Measurements from ENCODE around the gene CELSR1.
A peak's percentile ranks its signal among the peaks of the same experiment; 100 is the strongest.

Gene CELSR1

DNA sequence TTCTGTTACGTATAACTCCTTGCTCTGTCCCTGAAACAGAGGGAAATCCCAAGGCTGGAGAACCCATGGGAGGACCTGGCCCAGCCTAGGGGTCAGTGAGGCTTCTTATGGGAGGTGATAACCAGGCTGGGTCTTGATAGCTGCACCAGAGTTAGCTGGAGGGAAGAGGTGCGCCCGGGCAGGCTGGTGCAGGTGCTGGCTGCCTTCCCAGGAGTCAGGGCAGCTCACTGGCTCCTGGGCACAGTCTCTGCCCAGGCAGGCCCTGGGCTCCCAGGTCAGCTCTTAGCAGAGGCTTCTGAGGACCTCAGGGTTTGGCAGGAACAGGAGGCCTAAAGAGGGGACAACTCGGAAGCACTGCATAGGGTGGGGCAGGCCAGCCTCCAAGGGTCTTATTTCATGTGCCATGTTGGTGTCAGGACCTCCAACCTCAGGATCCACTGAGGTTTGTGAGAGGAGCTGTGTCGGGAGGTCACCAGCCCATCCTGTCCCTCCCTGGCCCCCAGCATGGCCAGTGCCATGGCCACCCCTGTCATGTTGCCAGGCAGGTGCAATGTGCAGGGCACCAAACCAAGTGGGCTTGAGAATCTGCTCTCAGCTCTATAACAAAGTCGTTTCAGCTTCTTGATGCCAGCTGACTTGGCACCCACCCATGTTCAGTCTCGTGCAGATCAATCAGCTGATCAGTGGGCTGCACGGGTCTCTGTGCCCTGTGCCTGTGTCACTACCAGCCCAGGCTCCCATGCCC, 20.5 kb upstream of the CELSR1 start:
- DNase-seq (ENCODE audit: low read depth in 2 of 2): no peak

DNA sequence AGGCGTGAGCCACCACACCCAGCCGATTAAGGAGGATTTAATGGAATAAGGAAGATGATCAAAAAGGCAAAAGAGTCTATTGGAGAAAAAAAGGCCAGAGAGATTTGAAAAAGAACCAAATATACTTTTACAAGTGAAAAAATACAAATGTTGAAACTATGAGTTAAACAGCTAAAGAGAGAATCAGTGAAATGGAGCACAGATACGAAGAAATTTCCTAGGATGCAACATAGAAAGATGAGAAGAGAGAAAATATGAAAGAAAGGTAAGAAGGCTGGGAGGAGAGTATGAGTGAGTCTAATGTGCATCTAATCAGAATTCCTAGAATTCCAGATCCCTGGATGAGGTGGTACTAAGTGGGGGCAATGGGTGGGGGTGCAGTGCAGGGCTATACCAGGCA, 19.4 kb upstream of the CELSR1 start:
- no peak for DNase-seq (ENCODE audit: low read depth in 2 of 2)

DNA sequence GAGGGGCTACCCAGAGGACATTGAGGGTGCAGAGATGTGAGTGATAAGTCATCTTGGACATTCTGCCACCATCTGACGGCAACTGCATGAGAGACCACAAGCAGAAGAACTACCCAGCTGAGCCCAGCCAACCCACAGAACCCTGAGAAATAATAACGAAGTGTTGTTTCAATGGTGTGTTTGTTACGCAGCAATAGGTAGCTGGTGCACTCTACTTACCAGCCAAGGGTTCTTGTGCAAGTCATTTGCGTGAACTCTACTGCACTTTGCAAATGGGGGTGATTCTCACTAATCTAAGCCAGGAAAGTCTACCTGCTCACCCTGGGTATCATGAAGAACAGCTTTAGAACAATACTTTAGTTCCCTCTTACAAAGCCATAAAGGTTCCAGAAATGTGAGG, 15.8 kb upstream of the CELSR1 start:
- no peak for DNase-seq (ENCODE audit: low read depth in 2 of 2)

- no peak for DNase-seq (ENCODE audit: low read depth in 2 of 2)
These were observed 14.6 kb upstream of the CELSR1 start for GRCh38 chr22:46551996-46552395.

GRCh38 chr22:46551321-46551720, 13.9 kb upstream of the CELSR1 start:
- DNase-seq (ENCODE audit: low read depth in 2 of 2): no peak

- no peak for DNase-seq (ENCODE audit: low read depth in 2 of 2)
These were observed 12.7 kb upstream of the CELSR1 start for GRCh38 chr22:46549971-46550641.

DNA sequence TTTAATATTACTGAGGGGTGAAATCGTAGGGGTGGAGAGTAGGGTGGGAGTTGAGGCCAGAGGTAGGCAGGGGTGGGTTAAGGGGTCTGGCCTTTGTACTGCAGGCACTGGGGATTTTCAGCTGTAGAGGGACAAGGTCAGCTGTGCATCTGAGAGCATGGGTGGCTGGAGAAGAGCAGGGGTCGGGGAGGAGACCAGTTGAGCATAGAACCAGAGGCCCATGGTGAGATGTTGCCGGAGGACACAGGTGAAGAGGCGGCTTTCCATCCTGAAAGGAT, 12.1 kb upstream of the CELSR1 start:
- DNase-seq (ENCODE audit: low read depth in 2 of 2): no peak

DNA sequence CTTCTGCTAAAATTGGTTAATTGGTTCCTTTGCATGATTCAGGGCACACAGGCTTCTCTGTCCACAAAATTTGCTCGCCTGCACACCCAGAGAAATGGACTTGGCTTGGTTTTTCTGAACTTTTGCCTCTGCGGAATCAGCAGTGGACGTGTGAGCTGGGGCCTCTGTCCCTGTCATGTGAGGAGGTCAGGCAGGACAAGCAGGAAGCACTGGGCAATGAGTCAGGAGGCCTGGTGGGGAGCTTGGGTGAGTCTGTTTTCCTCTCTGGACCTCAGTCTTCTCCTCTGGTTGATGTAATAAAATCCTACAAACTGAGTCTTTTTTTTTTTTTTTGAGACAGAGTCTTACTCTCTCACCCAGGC, 10.4 kb upstream of the CELSR1 start:
- no peak for DNase-seq (ENCODE audit: low read depth in 2 of 2)

DNA sequence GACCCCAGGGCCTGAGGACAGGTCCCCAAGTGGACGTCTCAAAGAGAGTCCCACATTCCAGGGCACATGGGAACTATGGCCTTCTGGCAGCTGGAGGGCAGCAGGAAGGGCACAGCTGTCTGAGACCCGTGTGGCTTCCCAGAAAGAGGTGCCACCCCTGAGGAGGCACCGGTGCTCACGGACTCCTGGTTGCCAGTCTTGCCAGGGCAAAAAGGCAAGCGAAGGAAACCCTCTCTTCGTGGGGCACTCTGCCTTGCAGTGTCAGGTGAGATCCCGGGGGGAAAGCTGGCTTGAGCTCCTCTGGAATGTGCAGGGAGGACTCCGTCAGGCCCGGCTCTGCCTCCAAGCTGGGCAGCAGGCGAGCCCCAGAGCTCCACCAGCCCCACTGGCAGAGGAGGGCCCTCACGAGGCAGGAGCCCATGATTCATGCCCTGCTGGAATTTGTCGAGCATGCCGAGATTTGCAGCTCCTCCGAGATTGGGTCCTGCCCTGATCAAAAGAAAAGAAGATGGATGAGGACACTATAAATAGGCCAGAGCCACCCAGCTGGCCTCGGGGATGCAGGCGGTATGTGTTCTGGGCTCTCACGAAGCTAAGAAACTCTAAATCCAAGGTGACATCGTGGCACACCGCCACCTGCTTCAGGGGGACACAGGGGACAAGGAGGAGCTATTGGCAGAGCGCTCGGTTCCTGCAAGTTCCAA, 9.9 kb upstream of the CELSR1 start:
- DNase-seq (ENCODE audit: low read depth in 2 of 2): no peak

DNA sequence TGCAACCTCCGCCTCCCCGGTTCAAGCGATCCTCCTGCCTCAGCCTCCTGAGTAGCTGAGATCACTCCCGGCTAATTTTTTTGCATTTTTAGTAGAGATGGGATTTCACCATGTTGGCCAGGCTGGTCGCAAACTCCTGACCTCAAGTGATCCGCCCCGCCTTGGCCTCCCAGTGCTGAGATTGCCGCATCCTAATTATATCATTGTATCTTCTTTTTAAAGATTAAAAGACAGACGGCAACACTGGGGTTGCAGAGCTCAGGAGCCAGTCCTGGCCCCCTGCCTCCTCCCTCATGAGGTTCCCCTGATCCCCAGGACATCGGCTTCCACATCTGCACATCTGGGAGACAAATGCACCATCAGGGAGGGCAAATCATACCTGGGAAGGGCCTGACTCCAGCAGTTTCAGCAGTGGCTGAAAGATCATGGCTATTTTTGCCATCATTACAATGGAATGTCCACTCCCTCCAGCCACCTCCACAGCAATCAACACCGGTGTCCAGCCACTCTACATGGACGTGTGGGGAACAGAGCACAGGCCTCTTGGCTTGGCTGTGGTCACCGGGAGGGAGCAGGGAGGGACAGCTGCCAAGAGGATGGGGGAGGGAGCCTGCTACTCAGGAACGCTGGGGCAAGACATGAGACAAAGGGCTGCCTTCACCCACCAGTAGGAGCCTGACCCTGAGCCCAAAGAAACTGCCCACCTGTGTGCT, 9.2 kb upstream of the CELSR1 start:
- no peak for DNase-seq (ENCODE audit: low read depth in 2 of 2)

GRCh38 chr22:46545086-46545792, 7.8 kb upstream of the CELSR1 start:
- no peak for DNase-seq (ENCODE audit: low read depth in 2 of 2)

DNA sequence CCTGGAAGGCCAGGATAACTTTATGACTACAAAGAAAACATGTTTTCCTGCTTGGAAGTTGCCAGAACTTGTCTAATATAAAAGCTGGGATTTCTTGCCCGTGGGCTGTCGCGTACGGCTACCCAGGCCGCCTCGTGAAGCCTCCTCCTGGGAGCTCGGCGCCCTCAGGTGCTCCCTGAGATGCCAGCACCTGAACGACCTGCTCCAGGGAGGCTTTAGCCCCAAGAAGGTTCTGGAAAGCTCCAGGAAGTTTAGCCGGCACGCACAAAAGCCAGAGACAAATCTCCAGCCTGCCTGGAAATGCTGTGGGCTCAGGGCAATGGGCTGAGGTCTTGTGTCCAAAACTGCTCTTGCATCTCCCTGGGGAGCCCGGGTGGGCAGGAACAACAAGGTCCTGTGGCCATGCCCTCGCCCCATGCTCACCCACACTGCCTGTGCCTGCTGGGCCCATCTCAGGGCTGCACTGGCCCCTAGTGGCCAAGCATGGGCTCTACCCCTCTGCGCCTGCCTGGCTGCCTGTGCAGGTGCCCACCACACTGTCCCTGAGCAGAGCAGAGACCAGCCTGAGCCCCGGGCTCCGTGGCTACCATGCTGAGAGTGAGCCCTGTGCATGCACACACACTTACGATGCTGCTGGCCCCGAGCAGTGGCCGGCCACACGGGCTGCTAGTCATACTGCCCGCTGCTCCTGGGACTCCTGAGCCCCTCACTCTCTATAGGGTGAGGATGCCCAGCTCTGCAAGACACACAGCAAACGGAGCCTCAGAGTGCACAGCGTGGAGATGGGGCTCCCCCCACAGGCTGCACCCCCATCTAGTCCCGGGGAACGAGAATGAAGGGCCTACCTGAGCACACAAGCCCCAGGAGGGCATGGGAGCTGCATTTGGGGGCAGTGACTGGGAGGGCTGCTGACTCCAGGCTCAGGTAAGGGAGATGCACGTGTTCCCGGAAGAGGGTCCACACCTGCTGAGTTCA, 4.9 kb upstream of the CELSR1 start:
- DNase-seq (ENCODE audit: low read depth in 2 of 2): peak; percentile 60 to 64

GRCh38 chr22:46541536-46541935, 4.1 kb upstream of the CELSR1 start:
- DNase-seq (ENCODE audit: low read depth in 2 of 2): no peak

- DNase-seq (ENCODE audit: low read depth in 2 of 2): no peak
These were observed 3.5 kb upstream of the CELSR1 start for GRCh38 chr22:46540874-46541273.

DNA sequence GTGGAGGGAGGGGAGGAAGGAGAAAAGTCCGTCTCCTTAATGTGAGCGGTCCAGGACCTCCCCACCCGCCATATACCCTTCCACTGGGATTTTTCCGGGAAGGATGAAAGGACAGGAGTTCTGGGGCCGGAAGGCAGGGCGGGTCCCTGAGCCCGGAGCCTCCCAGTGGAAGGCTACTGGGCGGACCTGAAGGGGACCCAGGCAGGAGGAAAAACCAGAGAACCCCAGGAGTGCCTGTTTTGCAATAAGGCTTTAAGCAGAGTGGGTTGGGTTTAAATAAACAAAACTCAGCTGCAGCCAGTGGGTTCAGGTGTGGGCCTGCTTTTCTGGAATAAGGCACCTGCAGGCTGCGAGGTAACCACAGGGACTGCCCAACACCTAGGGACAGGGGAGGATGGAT, 1.7 kb upstream of the CELSR1 start:
- no peak for DNase-seq (ENCODE audit: low read depth in 2 of 2)

GRCh38 chr22:46538814-46539160, 1.4 kb upstream of the CELSR1 start:
- DNase-seq (ENCODE audit: low read depth in 2 of 2): no peak

GRCh38 chr22:46537946-46538813, 760 bp upstream of the CELSR1 start:
- no peak for DNase-seq (ENCODE audit: low read depth in 2 of 2)

DNA sequence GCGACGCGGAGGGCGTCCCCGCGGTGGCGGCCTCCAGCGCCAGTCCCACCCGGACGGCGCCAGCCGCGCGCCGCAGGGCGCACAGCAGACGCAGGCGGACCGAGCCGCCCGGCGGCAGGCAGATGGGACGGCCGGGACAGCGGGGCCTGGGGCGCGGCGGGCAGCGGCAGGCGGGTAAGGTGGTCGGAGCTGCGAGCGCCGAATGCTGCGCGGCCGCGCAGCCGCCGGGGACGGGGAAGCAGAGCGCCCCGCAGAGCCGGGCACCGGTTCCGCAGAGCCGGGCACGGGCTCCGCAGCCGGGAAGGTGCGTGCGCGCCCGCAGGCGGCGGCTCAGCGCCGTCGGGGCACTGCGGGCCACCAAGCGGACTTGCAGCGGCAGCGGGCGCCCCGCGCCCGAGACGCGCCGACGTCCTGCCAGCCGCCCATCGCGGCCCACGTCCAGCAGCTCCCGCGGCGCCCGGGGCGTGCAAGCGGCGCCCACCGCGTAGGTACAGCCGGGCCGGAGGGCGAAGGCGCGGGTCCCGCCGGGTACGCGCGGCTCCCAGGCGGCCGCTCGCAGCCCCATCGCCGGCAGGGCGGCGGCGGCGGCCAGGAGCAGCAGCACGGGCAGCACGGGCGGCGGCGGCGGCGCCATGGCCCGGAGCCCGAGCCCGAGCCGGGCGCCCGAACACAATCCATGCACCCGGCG, 739 bp downstream of the CELSR1 start:
- no peak for DNase-seq (ENCODE audit: low read depth in 2 of 2)

DNA sequence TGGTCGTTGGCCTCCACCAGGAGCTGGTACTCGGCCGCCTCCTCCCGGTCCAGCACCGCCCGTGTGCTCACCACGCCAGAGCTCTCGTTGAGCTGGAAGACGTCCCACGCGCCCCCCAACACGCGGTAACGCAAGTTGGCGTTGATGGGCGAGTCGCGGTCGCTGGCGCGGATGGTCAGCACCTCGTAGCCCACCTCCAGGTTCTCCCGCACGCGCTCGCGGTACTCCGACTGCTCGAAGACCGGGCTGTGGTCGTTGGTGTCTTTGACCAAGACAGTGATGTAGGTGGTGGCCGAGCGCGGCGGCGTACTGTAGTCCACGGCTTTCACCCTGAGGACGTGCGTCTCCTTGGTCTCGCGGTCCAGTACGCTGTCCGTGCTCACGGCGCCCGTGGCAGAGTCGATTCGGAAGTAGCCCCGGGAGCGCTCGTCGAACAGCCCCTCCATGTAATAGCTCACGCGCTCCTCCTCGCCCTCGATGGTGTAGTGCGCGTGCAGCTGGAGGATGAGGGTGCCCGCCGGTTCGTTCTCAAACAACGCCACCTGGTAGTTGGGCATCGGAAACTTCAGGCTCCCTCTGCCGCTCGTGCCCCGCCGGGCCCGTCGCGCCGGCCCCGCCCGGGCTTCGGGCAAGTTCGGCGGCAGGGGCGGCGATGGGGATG, 1.4 kb downstream of the CELSR1 start:
- DNase-seq (ENCODE audit: low read depth in 2 of 2): no peak
